Trophoblast cell (in vitro differentiated cells and primary cell): Measurements from ENCODE around the gene ATXN1.

Experiments used
- DNase-seq, 2 donors: peaks; one replicate each; pipeline ENCODE4 v3.0.0-alpha.2; 2016
- H2AFZ ChIP-seq: 2 replicates; pipeline ENCODE4 v1.6.1; 2013; ENCODE audit warnings: low read length, moderate library complexity, mild to moderate bottlenecking; ENCODE audit not compliant: insufficient read depth, poor library complexity
- H2AK5ac ChIP-seq: 2 replicates; pipeline ENCODE4 v1.6.1; 2013; ENCODE audit warnings: mild to moderate bottlenecking, low read length
- H2BK120ac ChIP-seq: 2 replicates; pipeline ENCODE4 v1.6.1; 2013; ENCODE audit warnings: low read length, mild to moderate bottlenecking, moderate library complexity; ENCODE audit not compliant: insufficient read depth, poor library complexity
- H2BK12ac ChIP-seq: 2 replicates; pipeline ENCODE4 v1.6.1; 2013; ENCODE audit warnings: mild to moderate bottlenecking, low read length, moderate library complexity
- H2BK5ac ChIP-seq: 2 replicates; pipeline ENCODE4 v1.6.1; 2013; ENCODE audit warnings: low read length, low read depth, moderate library complexity, mild to moderate bottlenecking; ENCODE audit not compliant: poor library complexity
- H3K14ac ChIP-seq: 2 replicates; pipeline ENCODE4 v1.6.1; 2013; ENCODE audit warnings: mild to moderate bottlenecking, low read length
- H3K18ac ChIP-seq: 2 replicates; pipeline ENCODE4 v1.6.1; 2013; ENCODE audit warnings: mild to moderate bottlenecking, low read length
- H3K23ac ChIP-seq: 2 replicates; pipeline ENCODE4 v1.6.1; 2013; ENCODE audit warnings: low read length
- H3K27ac ChIP-seq: 2 replicates; pipeline ENCODE4 v1.5.1; 2013; ENCODE audit warnings: low read depth, mild to moderate bottlenecking, inconsistent platforms, low read length, moderate library complexity
- H3K27me3 ChIP-seq: 2 replicates; pipeline ENCODE4 v1.6.1; 2013; ENCODE audit warnings: inconsistent platforms, mild to moderate bottlenecking, low read length, moderate library complexity; ENCODE audit not compliant: insufficient read depth
- H3K36me3 ChIP-seq, 2 experiments: 1 replicate in 1 of 2; 2 replicates in 1 of 2; pipeline ENCODE4 v1.6.1; 2013; ENCODE audit warnings: low read length in 2 of 2, mild to moderate bottlenecking in 2 of 2, moderate library complexity in 1 of 2; ENCODE audit not compliant: insufficient read depth in 2 of 2, control insufficient read depth in 1 of 2
- H3K4ac ChIP-seq: 2 replicates; pipeline ENCODE4 v1.6.1; 2013; ENCODE audit warnings: low read depth, mild to moderate bottlenecking, low read length, moderate library complexity
- H3K4me1 ChIP-seq, 2 experiments: 1 replicate in 1 of 2; 2 replicates in 1 of 2; pipeline ENCODE4 v1.6.1; 2013; ENCODE audit warnings: low read length in 2 of 2, mild to moderate bottlenecking in 2 of 2, moderate library complexity in 1 of 2; ENCODE audit not compliant: insufficient read depth in 2 of 2, control insufficient read depth in 1 of 2
- H3K4me2 ChIP-seq: 2 replicates; pipeline ENCODE4 v1.6.1; 2013; ENCODE audit warnings: inconsistent platforms, mild to moderate bottlenecking, low read length, moderate library complexity
- H3K4me3 ChIP-seq: 2 replicates; pipeline ENCODE4 v1.5.1; 2013; ENCODE audit warnings: mild to moderate bottlenecking, low read depth, low read length, inconsistent platforms
- H3K79me1 ChIP-seq: one replicate; pipeline ENCODE4 v1.6.1; 2013; ENCODE audit warnings: low read length
- H3K79me2 ChIP-seq: 2 replicates; pipeline ENCODE4 v1.6.1; 2013; ENCODE audit warnings: low read length, mild to moderate bottlenecking; ENCODE audit not compliant: control insufficient read depth, insufficient read depth, poor library complexity
- H3K9ac ChIP-seq: 2 replicates; pipeline ENCODE4 v1.6.1; 2013; ENCODE audit warnings: mild to moderate bottlenecking, low read length
- H3K9me3 ChIP-seq: 2 replicates; pipeline ENCODE4 v1.6.1; 2013; ENCODE audit warnings: low read depth, mild to moderate bottlenecking, control low read depth, inconsistent platforms, low read length; ENCODE audit not compliant: insufficient read depth
- H4K12ac ChIP-seq: 2 replicates; pipeline ENCODE4 v1.6.1; 2013; ENCODE audit warnings: low read depth, mild to moderate bottlenecking, low read length, moderate library complexity
- H4K8ac ChIP-seq: 2 replicates; pipeline ENCODE4 v1.6.1; 2013; ENCODE audit warnings: low read depth, mild to moderate bottlenecking, low read length, moderate library complexity
- H4K91ac ChIP-seq: one replicate; pipeline ENCODE4 v1.6.1; 2013; ENCODE audit warnings: low read depth, mild to moderate bottlenecking, low read length, moderate library complexity
- WGBS: extraction: QIAGEN DNeasy Blood & Tissue Kit; methylation state at CpG from one replicate; pipeline ENCODE4 v1.1.7; 2013; ENCODE audit warnings: missing lambda C conversion rate; ENCODE audit not compliant: insufficient read length, insufficient coverage; ENCODE audit errors: extremely low coverage; 5-methylcytosine and 5-hydroxymethylcytosine counted together

The ATXN1 gene

GRCh38 chr6:16358531-16359138 is 402.6 kb downstream of the ATXN1 start:
- no peak overlapping the region for H3K4ac ChIP-seq
- H3K27ac ChIP-seq, result no peak overlapping the region
- no peak overlapping the region for H2BK120ac ChIP-seq
- no peak overlapping the region for H4K8ac ChIP-seq
- no peaks in the 10 kb centered on the region for H3K27me3 ChIP-seq
- H3K14ac ChIP-seq, result no peak overlapping the region
- no peaks in the 10 kb centered on the region for H3K79me2 ChIP-seq
- no peak overlapping the region for H3K9ac ChIP-seq
- H3K4me2 ChIP-seq, result no peak overlapping the region
- H2BK12ac ChIP-seq, result no peak overlapping the region
- no peak overlapping the region for H2AK5ac ChIP-seq
- H3K23ac ChIP-seq, result no peak overlapping the region
- H3K9me3 ChIP-seq, result peaks cover 2% of the 10 kb centered on the region
- H4K91ac ChIP-seq, result no peak overlapping the region
- no peak overlapping the region for H4K12ac ChIP-seq
- H2BK5ac ChIP-seq, result no peak overlapping the region
- no peak for DNase-seq
- H3K18ac ChIP-seq, result no peak overlapping the region
- WGBS, result no CpG with 5 or more reads among the region's 18 CpGs
- H3K36me3 ChIP-seq, result no peaks in the 10 kb centered on the region
- no peak overlapping the region for H3K4me3 ChIP-seq
- H3K4me1 ChIP-seq, result peaks cover 8 to 12% of the 10 kb centered on the region in 2 experiments
- H3K79me1 ChIP-seq, result peaks cover 12% of the 10 kb centered on the region
- no peak overlapping the region for H2AFZ ChIP-seq

- Histone ChIP-seq H3K23ac (no peak overlapping the region), H3K79me2 (no peaks in the 10 kb centered on the region), H3K79me1 (peaks cover 10% of the 10 kb centered on the region), H3K9ac (no peak overlapping the region), H2BK12ac (peak overlapping the region; percentile 7), H2AFZ (peak overlapping the region; percentile 4), H3K4ac (no peak overlapping the region), H3K9me3 (peaks cover 2% of the 10 kb centered on the region), H2BK5ac (peak overlapping the region; percentile 5), H4K91ac (peak overlapping the region; percentile 62), H2AK5ac (peak overlapping the region; percentile 44), H3K4me1 (peaks cover 18 to 23% of the 10 kb centered on the region in 2 experiments), H2BK120ac (peak overlapping the region; percentile 18), H3K27me3 (no peaks in the 10 kb centered on the region), H3K4me3 (no peak overlapping the region), H3K14ac (peak overlapping the region; percentile 89), H4K12ac (no peak overlapping the region), H4K8ac (peak overlapping the region; percentile 2), H3K18ac (no peak overlapping the region), H3K4me2 (no peak overlapping the region), H3K27ac (peak overlapping the region; percentile 80), H3K36me3 (no peaks in the 10 kb centered on the region)
- peak; percentile 72 to 90 for DNase-seq
- WGBS, result no CpG with 5 or more reads among the region's 16 CpGs
These were observed 405.4 kb downstream of the ATXN1 start for GRCh38 chr6:16355699-16356446.

DNA sequence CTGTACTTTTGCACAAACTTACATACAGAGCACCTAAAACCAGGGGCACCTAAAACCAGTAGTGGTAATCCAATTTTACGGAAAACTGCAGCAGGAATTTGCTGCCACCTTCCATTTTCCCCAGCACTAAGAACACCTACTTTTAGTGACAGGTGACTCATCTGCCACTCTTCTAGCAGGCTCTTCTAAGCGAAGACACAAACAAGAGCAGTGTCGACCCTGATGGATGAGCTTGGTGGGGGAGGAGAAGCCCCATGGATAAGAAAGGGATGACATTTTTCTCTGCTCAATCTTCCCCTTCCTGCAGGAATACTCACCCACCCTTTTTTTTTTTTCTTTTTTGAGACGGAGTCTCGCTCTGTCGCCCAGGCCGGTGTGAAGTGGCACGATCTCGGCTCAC is 406.0 kb downstream of the ATXN1 start:
- WGBS, result no CpG with 5 or more reads among the region's 9 CpGs
- Histone ChIP-seq H3K36me3 (no peaks in the 10 kb centered on the region), H2AFZ (no peak overlapping the region), H3K4me1 (peaks cover 18 to 23% of the 10 kb centered on the region in 2 experiments), H3K14ac (no peak overlapping the region), H2BK120ac (no peak overlapping the region), H2BK5ac (no peak overlapping the region), H3K4me3 (no peak overlapping the region), H4K8ac (no peak overlapping the region), H3K79me2 (no peaks in the 10 kb centered on the region), H2AK5ac (no peak overlapping the region), H2BK12ac (no peak overlapping the region), H3K79me1 (peaks cover 10% of the 10 kb centered on the region), H3K23ac (no peak overlapping the region), H3K4ac (no peak overlapping the region), H4K91ac (peak overlapping the region; percentile 62), H4K12ac (no peak overlapping the region), H3K4me2 (no peak overlapping the region), H3K9ac (no peak overlapping the region), H3K9me3 (peaks cover 2% of the 10 kb centered on the region), H3K27ac (peak overlapping the region; percentile 3), H3K18ac (no peak overlapping the region), H3K27me3 (no peaks in the 10 kb centered on the region)
- DNase-seq, result peak in 1 of 2 donors; percentile 39

GRCh38 chr6:16354692-16355091 is 406.6 kb downstream of the ATXN1 start:
- H2AK5ac ChIP-seq, result no peak overlapping the region
- peaks cover 18 to 23% of the 10 kb centered on the region in 2 experiments for H3K4me1 ChIP-seq
- no peaks in the 10 kb centered on the region for H3K79me2 ChIP-seq
- no peak overlapping the region for H3K4ac ChIP-seq
- H3K4me3 ChIP-seq, result no peak overlapping the region
- H3K4me2 ChIP-seq, result no peak overlapping the region
- H2AFZ ChIP-seq, result no peak overlapping the region
- H3K9me3 ChIP-seq, result peaks cover 2% of the 10 kb centered on the region
- H4K8ac ChIP-seq, result no peak overlapping the region
- H3K79me1 ChIP-seq, result peaks cover 10% of the 10 kb centered on the region
- H3K36me3 ChIP-seq, result no peaks in the 10 kb centered on the region
- H3K18ac ChIP-seq, result no peak overlapping the region
- H4K12ac ChIP-seq, result no peak overlapping the region
- H3K14ac ChIP-seq, result no peak overlapping the region
- no peak overlapping the region for H4K91ac ChIP-seq
- WGBS, result no CpG with 5 or more reads among the region's 1 CpG
- H3K9ac ChIP-seq, result no peak overlapping the region
- no peak overlapping the region for H2BK5ac ChIP-seq
- no peak overlapping the region for H2BK12ac ChIP-seq
- H3K27me3 ChIP-seq, result no peaks in the 10 kb centered on the region
- peak overlapping the region; percentile 3 for H3K27ac ChIP-seq
- no peak for DNase-seq
- no peak overlapping the region for H3K23ac ChIP-seq
- H2BK120ac ChIP-seq, result no peak overlapping the region
